B cell (primary cell): Measurements from ENCODE around the gene RTTN. TPM values are rescaled to one million over a fixed set of nuclear protein-coding genes. Genes with fewer than 3 reads are reported as not detected.

Source experiments
- ATAC-seq: fragments of 200-7000 bp; cut with Tn5 transposase; one replicate; pipeline ENCODE4 v1.10.0; 2021; ENCODE audit warnings: low read depth, mild to moderate bottlenecking, moderate number of reproducible peaks, moderate library complexity
- CTCF ChIA-PET: fragments of 350-600 bp; sonication (Branson Sonifier 250); formaldehyde crosslinking; loops from one replicate; lab custom pipeline; 2021; ENCODE audit warnings: antibody characterized with exemption, inconsistent platforms; lab: Charles Lee
- POLR2A ChIA-PET: fragments of 350-600 bp; sonication (Branson Sonifier 250); formaldehyde crosslinking; loops from one replicate; lab custom pipeline; 2021; ENCODE audit warnings: antibody characterized with exemption; lab: Charles Lee
- DNase-seq: peaks from one replicate; pipeline ENCODE4 v3.0.0; 2013
- H2AFZ ChIP-seq: 2 replicates; pipeline ENCODE4 v1.6.1; 2012; ENCODE audit warnings: mild to moderate bottlenecking, low read depth, low read length; ENCODE audit not compliant: insufficient read depth, poor library complexity, severe bottlenecking
- H3K27ac ChIP-seq, 2 donors: 1 replicate in 1 of 2; 2 replicates in 1 of 2; pipeline ENCODE4 v1.5.1; 2012 to 2013; ENCODE audit warnings: low read length in 2 of 2, mild to moderate bottlenecking in 2 of 2, moderate library complexity in 1 of 2
- H3K27me3 ChIP-seq, 4 experiments: fragments of 200-600 bp in 1 of 4; sonication (generic) in 1 of 4; replicated peaks in 1 of 4; 1 replicate in 2 of 4; 2 replicates in 2 of 4; pipeline versions ENCODE4 v1.6.1 to v1.7.0; 2013 to 2016; ENCODE audit warnings: low read length in 3 of 4, mild to moderate bottlenecking in 2 of 4, mixed read lengths in 1 of 4, moderate library complexity in 1 of 4; ENCODE audit not compliant: insufficient read depth in 4 of 4, control insufficient read depth in 3 of 4; ENCODE audit errors: control extremely low read depth in 1 of 4
- H3K36me3 ChIP-seq, 2 experiments: replicated peaks in 1 of 2; 1 replicate in 1 of 2; 2 replicates in 1 of 2; pipeline versions ENCODE4 v1.6.1 to v1.7.1; 2013; ENCODE audit warnings: low read length in 1 of 2; ENCODE audit not compliant: insufficient read depth in 2 of 2, control insufficient read depth in 1 of 2; ENCODE audit errors: control extremely low read depth in 1 of 2, extremely low read depth in 1 of 2
- H3K4me1 ChIP-seq, 2 donors: fragments of 200-600 bp in 1 of 2; sonication (generic) in 1 of 2; 1 replicate in 1 of 2; 2 replicates in 1 of 2; pipeline versions ENCODE4 v1.5.1 to v1.6.1; 2013 to 2017; ENCODE audit warnings: low read length in 2 of 2; ENCODE audit not compliant: control insufficient read depth in 2 of 2, insufficient read depth in 2 of 2
- H3K4me2 ChIP-seq: replicated peaks from 2 replicates; pipeline ENCODE3; 2012; ENCODE audit warnings: mild to moderate bottlenecking, low read depth, low read length; ENCODE audit not compliant: poor library complexity, severe bottlenecking
- H3K4me3 ChIP-seq, 5 experiments: fragments of 200-600 bp in 1 of 5; sonication (generic) in 1 of 5; 1 replicate in 3 of 5; 2 replicates in 2 of 5; pipeline versions ENCODE4 v1.5.1 to v1.7.0; 2011 to 2016; ENCODE audit warnings: low read length in 4 of 5, mild to moderate bottlenecking in 4 of 5, low read depth in 2 of 5, control low read depth in 1 of 5, moderate library complexity in 1 of 5; ENCODE audit not compliant: insufficient read depth in 1 of 5; ENCODE audit errors: control extremely low read depth in 1 of 5, extremely low read depth in 1 of 5
- H3K79me2 ChIP-seq: fragments of 200-600 bp; sonication (generic); one replicate; pipeline ENCODE4 v1.6.0; 2016; ENCODE audit warnings: low read length; ENCODE audit not compliant: control insufficient read depth, insufficient read depth
- H3K9ac ChIP-seq: fragments of 200-600 bp; sonication (generic); 2 replicates; pipeline ENCODE4 v1.6.1; 2017; ENCODE audit warnings: mild to moderate bottlenecking, low read length, moderate library complexity
- H3K9me3 ChIP-seq, 3 donors: one replicate each; pipeline versions ENCODE4 v1.6.1 to v1.7.1; 2013; ENCODE audit warnings: low read length in 2 of 3; ENCODE audit not compliant: control insufficient read depth in 2 of 3, insufficient read depth in 1 of 3; ENCODE audit errors: control extremely low read depth in 1 of 3
- H4K20me1 ChIP-seq: 2 replicates; pipeline ENCODE4 v1.6.0; 2012; ENCODE audit warnings: mild to moderate bottlenecking, low read length; ENCODE audit not compliant: insufficient read depth, control insufficient read depth, poor library complexity, severe bottlenecking
- H3K27ac Mint-ChIP-seq: one replicate; pipeline ENCODE4 v1.8.0; 2021; ENCODE audit warnings: mixed read lengths
- H3K27me3 Mint-ChIP-seq: one replicate; pipeline ENCODE4 v1.8.0; 2021; ENCODE audit warnings: mixed read lengths
- H3K4me1 Mint-ChIP-seq: one replicate; pipeline ENCODE4 v1.8.0; 2021; ENCODE audit warnings: mixed read lengths
- H3K4me3 Mint-ChIP-seq: one replicate; pipeline ENCODE4 v1.8.0; 2021; ENCODE audit warnings: mixed read lengths
- H3K9me3 Mint-ChIP-seq: one replicate; pipeline ENCODE4 v1.8.0; 2022; ENCODE audit warnings: mixed read lengths; ENCODE audit not compliant: insufficient read depth
- EZH2 ChIP-seq: IDR thresholded peaks from 2 replicates; pipeline ENCODE4 v1.6.1; 2012; ENCODE audit warnings: borderline replicate concordance, low read depth, mild to moderate bottlenecking, moderate library complexity, low read length; ENCODE audit not compliant: insufficient read depth, poor library complexity, severe bottlenecking
- WGBS: methylation state at CpG from one replicate; pipeline ENCODE4 v1.1.5; 2013; ENCODE audit warnings: missing lambda C conversion rate; ENCODE audit not compliant: insufficient coverage; 5-methylcytosine and 5-hydroxymethylcytosine counted together
- intact Hi-C: fragments of 100-400 bp; cut with micrococcal nuclease; formaldehyde crosslinking; loops from one replicate; pipeline ENCODE4 v1.10.0; 2022
- polyA plus RNA-seq: library from polyadenylated mRNA; depleted of rRNA; stranded (reverse); fragments of >200 nt; gene quantifications from 2 replicates; pipeline ENCODE4 v1.2.3, GENCODE V29; 2012
- total RNA-seq, 2 donors: library from RNA; stranded (reverse); fragments of 120-200 nt in 1 of 2; gene quantifications; 1 replicate in 1 of 2; 2 replicates in 1 of 2; pipeline versions ENCODE4 v1.2.3 to v1.2.4, GENCODE V29; 2013 to 2022
- TF ChIP-seq, protein P1 (sequence below): fragments of 200-600 bp; IDR thresholded peaks from one replicate; pipeline ENCODE4 v1.8.0; 2022; ENCODE audit warnings: antibody characterized with exemption, mild to moderate bottlenecking

Gene RTTN
- total and polyA plus RNA-seq, 2 donors (not counting 1 experiment from before 2014, with no cell fraction given): 10.0 to 41.2 TPM

DNA sequence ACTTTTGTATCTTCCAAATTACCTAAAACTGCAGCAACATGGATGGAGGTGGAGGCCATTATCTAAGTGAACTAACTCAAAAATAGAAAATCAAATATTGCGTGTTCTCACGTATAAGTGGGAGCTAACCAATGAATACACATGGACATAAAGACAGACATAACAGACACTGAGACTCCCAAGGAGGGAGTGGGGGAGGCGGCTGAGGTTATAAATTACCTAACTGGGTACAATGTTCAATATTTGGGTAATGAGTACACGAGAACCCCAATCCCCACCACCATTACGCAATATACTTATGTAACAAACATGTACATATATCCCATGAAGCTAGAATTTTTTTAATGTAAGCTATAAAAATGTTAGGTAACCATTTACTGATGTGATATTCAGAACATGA is 119.8 kb downstream of the RTTN start:
- TF ChIP-seq EZH2: no peak
- TF ChIP-seq, protein P1, sequence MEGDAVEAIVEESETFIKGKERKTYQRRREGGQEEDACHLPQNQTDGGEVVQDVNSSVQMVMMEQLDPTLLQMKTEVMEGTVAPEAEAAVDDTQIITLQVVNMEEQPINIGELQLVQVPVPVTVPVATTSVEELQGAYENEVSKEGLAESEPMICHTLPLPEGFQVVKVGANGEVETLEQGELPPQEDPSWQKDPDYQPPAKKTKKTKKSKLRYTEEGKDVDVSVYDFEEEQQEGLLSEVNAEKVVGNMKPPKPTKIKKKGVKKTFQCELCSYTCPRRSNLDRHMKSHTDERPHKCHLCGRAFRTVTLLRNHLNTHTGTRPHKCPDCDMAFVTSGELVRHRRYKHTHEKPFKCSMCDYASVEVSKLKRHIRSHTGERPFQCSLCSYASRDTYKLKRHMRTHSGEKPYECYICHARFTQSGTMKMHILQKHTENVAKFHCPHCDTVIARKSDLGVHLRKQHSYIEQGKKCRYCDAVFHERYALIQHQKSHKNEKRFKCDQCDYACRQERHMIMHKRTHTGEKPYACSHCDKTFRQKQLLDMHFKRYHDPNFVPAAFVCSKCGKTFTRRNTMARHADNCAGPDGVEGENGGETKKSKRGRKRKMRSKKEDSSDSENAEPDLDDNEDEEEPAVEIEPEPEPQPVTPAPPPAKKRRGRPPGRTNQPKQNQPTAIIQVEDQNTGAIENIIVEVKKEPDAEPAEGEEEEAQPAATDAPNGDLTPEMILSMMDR: no peak
- no peaks in the 10 kb centered on the region for H3K27me3 ChIP-seq
- intact Hi-C loops: loop anchor here (2.0 to 10.0 kb wide), 2 partner anchors 1239 to 1371 kb away; partner anchors contain the start of gene TMX3
- H3K9me3 ChIP-seq: no peaks in the 10 kb centered on the region
- no peak overlapping the region for H2AFZ ChIP-seq
- ChIA-PET POLR2A (no interaction called here), CTCF (interaction anchor here (1.5 to 2.4 kb wide), 5 partner anchors 10 to 1237 kb away, joined by 3 to 12 read pairs (median 7); no protein-coding TSS in a partner anchor)
- H3K4me3 ChIP-seq: no peak overlapping the region
- no peak overlapping the region for H3K4me3 Mint-ChIP-seq
- no peak overlapping the region for H3K9ac ChIP-seq
- H3K4me1 ChIP-seq: no peaks in the 10 kb centered on the region
- no peak overlapping the region for H3K27ac Mint-ChIP-seq
- H3K27me3 Mint-ChIP-seq: no peaks in the 10 kb centered on the region
- H3K4me1 Mint-ChIP-seq: no peaks in the 10 kb centered on the region
- H3K9me3 Mint-ChIP-seq: no peaks in the 10 kb centered on the region
- no CpG with 5 or more reads among the region's 5 CpGs for WGBS
- DNase-seq (no peak), ATAC-seq (no peak)
- peaks cover 0 to 3% of the 10 kb centered on the region in 2 experiments for H3K36me3 ChIP-seq
- H3K27ac ChIP-seq: no peak overlapping the region
- no peak overlapping the region for H3K4me2 ChIP-seq
- no peaks in the 10 kb centered on the region for H3K79me2 ChIP-seq
- no peaks in the 10 kb centered on the region for H4K20me1 ChIP-seq

DNA sequence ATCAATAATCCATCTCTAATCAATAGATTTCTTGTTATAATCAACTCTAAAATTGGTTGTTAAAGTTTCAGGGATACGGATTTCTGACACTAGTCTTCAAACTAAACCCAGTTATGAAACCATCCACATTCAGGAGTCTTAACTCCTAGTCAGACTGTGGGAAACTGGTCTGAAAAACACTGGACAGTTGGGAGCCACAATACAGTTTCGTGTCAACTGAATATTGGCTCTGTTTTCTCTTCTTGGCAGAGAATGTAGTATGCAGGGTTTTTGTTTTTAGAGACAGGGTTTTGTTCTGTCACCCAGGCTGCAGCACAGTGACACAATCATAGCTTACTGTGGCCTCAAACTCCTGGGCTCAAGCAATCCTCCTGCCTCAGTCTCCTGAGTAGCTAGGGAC is 123.1 kb downstream of the RTTN start:
- Histone ChIP-seq H3K9ac (no peak overlapping the region), H3K27ac (no peak overlapping the region), H4K20me1 (no peaks in the 10 kb centered on the region), H3K36me3 (no peaks in the 10 kb centered on the region), H3K4me3 (no peak overlapping the region), H2AFZ (no peak overlapping the region), H3K79me2 (no peaks in the 10 kb centered on the region), H3K9me3 (no peaks in the 10 kb centered on the region), H3K27me3 (no peaks in the 10 kb centered on the region), H3K4me2 (no peak overlapping the region), H3K4me1 (no peaks in the 10 kb centered on the region)
- H3K4me1 Mint-ChIP-seq: no peaks in the 10 kb centered on the region
- H3K4me3 Mint-ChIP-seq: no peak overlapping the region
- ChIA-PET POLR2A (no interaction called here), CTCF (interaction anchor here (0.6 to 0.7 kb wide), 2 partner anchors 1230 to 1396 kb away, joined by 3 to 7 read pairs; no protein-coding TSS in a partner anchor)
- no peaks in the 10 kb centered on the region for H3K9me3 Mint-ChIP-seq
- intact Hi-C loops: loop anchor here (10.0 kb wide), 1 partner anchor 1368 kb away; the partner anchor contains the start of gene TMX3
- ATAC-seq: no peak
- no peak for TF ChIP-seq EZH2
- TF ChIP-seq, protein P1: no peak
- no CpG with 5 or more reads among the region's 2 CpGs for WGBS
- no peaks in the 10 kb centered on the region for H3K27me3 Mint-ChIP-seq
- no peak for DNase-seq
- H3K27ac Mint-ChIP-seq: no peak overlapping the region
